ENCODE data around the gene BANF1.
A peak's percentile ranks its signal among the peaks of the same experiment; 100 is the strongest.

The BANF1 gene

DNA sequence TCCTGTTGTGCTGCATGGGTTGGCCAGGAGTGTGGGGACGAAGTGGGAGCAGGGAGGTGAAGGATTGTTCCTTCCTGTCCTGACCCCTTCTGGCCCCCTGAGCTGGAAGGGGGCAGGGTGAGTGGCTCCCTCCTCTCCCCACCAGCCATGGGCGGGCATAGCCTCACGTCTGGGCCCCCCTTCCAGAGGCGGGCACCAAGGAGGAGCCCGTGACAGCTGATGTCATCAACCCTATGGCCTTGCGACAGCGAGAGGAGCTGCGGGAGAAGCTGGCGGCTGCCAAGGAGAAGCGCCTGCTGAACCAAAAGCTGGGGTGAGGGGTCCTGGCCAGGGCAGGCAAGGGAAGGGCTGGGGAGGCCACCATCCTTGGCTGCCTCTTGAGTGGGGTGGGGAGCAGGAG is 37.4 kb upstream of the BANF1 start:
- peaks cover 50 to 58% of the 10 kb centered on the region in 2 experiments for H3K36me3 ChIP-seq (ENCODE audit: control insufficient read depth in 1 of 2, insufficient read depth in 2 of 2, low read length in 2 of 2)
- no peak overlapping the region for H2AK5ac ChIP-seq (ENCODE audit: low read length)
- no peak overlapping the region for H3K27ac ChIP-seq (ENCODE audit: low read depth, low read length)
- H3K9ac ChIP-seq (ENCODE audit: low read length), result no peak overlapping the region
- no peak overlapping the region for H3K23ac ChIP-seq (ENCODE audit: low read length)
- H3K4me2 ChIP-seq (ENCODE audit: low read length), result no peak overlapping the region
- H3K18ac ChIP-seq (ENCODE audit: low read length), result no peak overlapping the region
- H4K12ac ChIP-seq (ENCODE audit: low read depth, low read length), result no peak overlapping the region
- no peak overlapping the region for H4K91ac ChIP-seq (ENCODE audit: low read depth, low read length)
- H2BK12ac ChIP-seq (ENCODE audit: low read length), result no peak overlapping the region
- no peaks in the 10 kb centered on the region for H3K27me3 ChIP-seq (ENCODE audit: insufficient read depth, low read length)
- H3K14ac ChIP-seq (ENCODE audit: low read length), result no peak overlapping the region
- H3K9me3 ChIP-seq (ENCODE audit: insufficient read depth, low read depth, low read length), result no peaks in the 10 kb centered on the region
- DNase-seq, result no peak
- no peak overlapping the region for H3K4me3 ChIP-seq (ENCODE audit: low read depth, low read length)
- H2BK120ac ChIP-seq (ENCODE audit: insufficient read depth, low read length, poor library complexity), result no peak overlapping the region
- H3K4ac ChIP-seq (ENCODE audit: low read depth, low read length), result no peak overlapping the region
- H2AFZ ChIP-seq (ENCODE audit: insufficient read depth, low read length, poor library complexity), result no peak overlapping the region
- H2BK5ac ChIP-seq (ENCODE audit: low read depth, low read length, poor library complexity), result no peak overlapping the region
- peaks cover 8% of the 10 kb centered on the region for H3K79me1 ChIP-seq (ENCODE audit: low read length)
- H3K4me1 ChIP-seq (ENCODE audit: control insufficient read depth in 1 of 2, insufficient read depth in 2 of 2, low read length in 2 of 2), result peaks cover 4 to 9% of the 10 kb centered on the region in 2 experiments
- H4K8ac ChIP-seq (ENCODE audit: low read depth, low read length), result no peak overlapping the region
- no CpG with 5 or more reads among the region's 10 CpGs for WGBS (ENCODE audit: extremely low coverage, insufficient coverage, insufficient read length)
- peaks cover 9% of the 10 kb centered on the region for H3K79me2 ChIP-seq (ENCODE audit: control insufficient read depth, insufficient read depth, low read length, poor library complexity)

DNA sequence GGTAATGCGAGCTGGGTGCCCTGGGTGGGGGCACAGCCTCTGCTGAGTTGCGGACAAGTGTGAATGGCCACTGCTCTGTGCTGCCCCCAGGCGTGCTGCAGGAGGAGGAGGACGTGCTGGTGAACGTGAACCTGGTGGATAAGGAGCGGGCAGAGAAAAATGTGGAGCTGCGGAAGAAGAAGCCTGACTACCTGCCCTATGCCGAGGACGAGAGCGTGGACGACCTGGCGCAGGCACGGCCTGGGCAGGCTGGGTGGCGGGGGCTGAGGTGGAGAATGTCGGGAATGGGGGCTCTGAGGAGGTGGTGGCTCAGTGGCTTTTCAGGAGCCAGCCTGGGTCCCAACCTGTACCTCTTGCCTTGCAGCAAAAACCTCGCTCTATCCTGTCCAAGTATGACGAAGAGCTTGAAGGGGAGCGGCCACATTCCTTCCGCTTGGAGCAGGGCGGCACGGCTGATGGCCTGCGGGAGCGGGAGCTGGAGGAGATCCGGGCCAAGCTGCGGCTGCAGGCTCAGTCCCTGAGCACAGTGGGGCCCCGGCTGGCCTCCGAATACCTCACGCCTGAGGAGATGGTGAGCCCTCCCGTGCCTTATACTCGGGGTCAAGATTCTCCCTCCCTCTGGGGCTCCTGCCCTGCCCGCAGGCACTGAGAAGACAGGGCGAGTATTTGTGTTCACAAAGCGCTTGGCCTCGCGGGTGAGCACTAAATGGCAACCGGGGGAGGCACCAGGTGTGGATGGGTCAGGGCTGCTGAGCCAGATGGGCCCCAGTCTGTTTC is 36.1 kb upstream of the BANF1 start:
- Histone ChIP-seq H3K79me2 (ENCODE audit: control insufficient read depth, insufficient read depth, low read length, poor library complexity) (peaks cover 8% of the 10 kb centered on the region), H2BK12ac (ENCODE audit: low read length) (no peak overlapping the region), H3K9me3 (ENCODE audit: insufficient read depth, low read depth, low read length) (no peaks in the 10 kb centered on the region), H4K8ac (ENCODE audit: low read depth, low read length) (no peak overlapping the region), H3K4me3 (ENCODE audit: low read depth, low read length) (no peak overlapping the region), H3K4me2 (ENCODE audit: low read length) (no peak overlapping the region), H2AK5ac (ENCODE audit: low read length) (no peak overlapping the region), H3K27me3 (ENCODE audit: insufficient read depth, low read length) (no peaks in the 10 kb centered on the region), H3K9ac (ENCODE audit: low read length) (no peak overlapping the region), H2BK5ac (ENCODE audit: low read depth, low read length, poor library complexity) (no peak overlapping the region), H3K36me3 (ENCODE audit: control insufficient read depth in 1 of 2, insufficient read depth in 2 of 2, low read length in 2 of 2) (peaks cover 56 to 64% of the 10 kb centered on the region in 2 experiments), H2BK120ac (ENCODE audit: insufficient read depth, low read length, poor library complexity) (no peak overlapping the region), H4K12ac (ENCODE audit: low read depth, low read length) (no peak overlapping the region), H3K18ac (ENCODE audit: low read length) (no peak overlapping the region), H4K91ac (ENCODE audit: low read depth, low read length) (no peak overlapping the region), H3K79me1 (ENCODE audit: low read length) (peaks cover 5% of the 10 kb centered on the region), H3K4ac (ENCODE audit: low read depth, low read length) (no peak overlapping the region), H3K27ac (ENCODE audit: low read depth, low read length) (no peak overlapping the region), H3K14ac (ENCODE audit: low read length) (no peak overlapping the region), H3K23ac (ENCODE audit: low read length) (no peak overlapping the region), H3K4me1 (ENCODE audit: control insufficient read depth in 1 of 2, insufficient read depth in 2 of 2, low read length in 2 of 2) (peaks cover 4 to 8% of the 10 kb centered on the region in 2 experiments), H2AFZ (ENCODE audit: insufficient read depth, low read length, poor library complexity) (no peak overlapping the region)
- no CpG with 5 or more reads among the region's 36 CpGs for WGBS (ENCODE audit: extremely low coverage, insufficient coverage, insufficient read length)
- peak in 1 of 2 donors; percentile 44 for DNase-seq

DNA sequence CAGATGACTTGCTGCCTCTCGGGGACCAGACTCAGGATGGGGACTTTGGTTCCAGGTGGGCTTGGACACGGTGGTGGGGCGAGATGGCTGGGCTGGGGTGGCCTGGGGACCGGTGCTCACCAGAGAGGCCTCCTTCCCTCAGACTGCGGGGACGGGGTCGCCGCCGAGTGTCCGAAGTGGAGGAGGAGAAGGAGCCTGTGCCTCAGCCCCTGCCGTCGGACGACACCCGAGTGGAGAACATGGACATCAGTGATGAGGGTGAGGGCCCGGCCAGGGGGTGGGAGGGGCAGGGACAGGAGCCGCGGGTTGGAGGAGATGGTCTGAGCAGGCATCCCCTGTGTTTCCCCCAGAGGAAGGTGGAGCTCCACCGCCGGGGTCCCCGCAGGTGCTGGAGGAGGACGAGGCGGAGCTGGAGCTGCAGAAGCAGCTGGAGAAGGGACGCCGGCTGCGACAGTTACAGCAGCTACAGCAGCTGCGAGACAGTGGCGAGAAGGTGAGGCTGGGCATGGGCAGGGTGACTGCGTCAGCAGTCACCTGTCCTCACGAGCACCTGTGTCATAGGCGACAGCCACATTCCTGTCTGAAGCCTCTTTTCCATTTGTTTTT is 34.9 kb upstream of the BANF1 start:
- no peak overlapping the region for H2BK120ac ChIP-seq (ENCODE audit: insufficient read depth, low read length, poor library complexity)
- peaks cover 3 to 5% of the 10 kb centered on the region in 2 experiments for H3K4me1 ChIP-seq (ENCODE audit: control insufficient read depth in 1 of 2, insufficient read depth in 2 of 2, low read length in 2 of 2)
- H4K8ac ChIP-seq (ENCODE audit: low read depth, low read length), result no peak overlapping the region
- H3K27me3 ChIP-seq (ENCODE audit: insufficient read depth, low read length), result no peaks in the 10 kb centered on the region
- no peak overlapping the region for H2BK5ac ChIP-seq (ENCODE audit: low read depth, low read length, poor library complexity)
- H3K23ac ChIP-seq (ENCODE audit: low read length), result no peak overlapping the region
- no peak overlapping the region for H2BK12ac ChIP-seq (ENCODE audit: low read length)
- no peaks in the 10 kb centered on the region for H3K9me3 ChIP-seq (ENCODE audit: insufficient read depth, low read depth, low read length)
- H4K91ac ChIP-seq (ENCODE audit: low read depth, low read length), result no peak overlapping the region
- H3K4me3 ChIP-seq (ENCODE audit: low read depth, low read length), result no peak overlapping the region
- no peak overlapping the region for H3K4me2 ChIP-seq (ENCODE audit: low read length)
- no peak overlapping the region for H2AK5ac ChIP-seq (ENCODE audit: low read length)
- peaks cover 60 to 65% of the 10 kb centered on the region in 2 experiments for H3K36me3 ChIP-seq (ENCODE audit: control insufficient read depth in 1 of 2, insufficient read depth in 2 of 2, low read length in 2 of 2)
- no peak overlapping the region for H2AFZ ChIP-seq (ENCODE audit: insufficient read depth, low read length, poor library complexity)
- no peak overlapping the region for H3K4ac ChIP-seq (ENCODE audit: low read depth, low read length)
- H3K79me2 ChIP-seq (ENCODE audit: control insufficient read depth, insufficient read depth, low read length, poor library complexity), result peaks cover 5% of the 10 kb centered on the region
- H3K14ac ChIP-seq (ENCODE audit: low read length), result no peak overlapping the region
- no peaks in the 10 kb centered on the region for H3K79me1 ChIP-seq (ENCODE audit: low read length)
- no peak for DNase-seq
- no peak overlapping the region for H4K12ac ChIP-seq (ENCODE audit: low read depth, low read length)
- H3K9ac ChIP-seq (ENCODE audit: low read length), result no peak overlapping the region
- no CpG with 5 or more reads among the region's 30 CpGs for WGBS (ENCODE audit: extremely low coverage, insufficient coverage, insufficient read length)
- no peak overlapping the region for H3K18ac ChIP-seq (ENCODE audit: low read length)
- H3K27ac ChIP-seq (ENCODE audit: low read depth, low read length), result no peak overlapping the region

DNA sequence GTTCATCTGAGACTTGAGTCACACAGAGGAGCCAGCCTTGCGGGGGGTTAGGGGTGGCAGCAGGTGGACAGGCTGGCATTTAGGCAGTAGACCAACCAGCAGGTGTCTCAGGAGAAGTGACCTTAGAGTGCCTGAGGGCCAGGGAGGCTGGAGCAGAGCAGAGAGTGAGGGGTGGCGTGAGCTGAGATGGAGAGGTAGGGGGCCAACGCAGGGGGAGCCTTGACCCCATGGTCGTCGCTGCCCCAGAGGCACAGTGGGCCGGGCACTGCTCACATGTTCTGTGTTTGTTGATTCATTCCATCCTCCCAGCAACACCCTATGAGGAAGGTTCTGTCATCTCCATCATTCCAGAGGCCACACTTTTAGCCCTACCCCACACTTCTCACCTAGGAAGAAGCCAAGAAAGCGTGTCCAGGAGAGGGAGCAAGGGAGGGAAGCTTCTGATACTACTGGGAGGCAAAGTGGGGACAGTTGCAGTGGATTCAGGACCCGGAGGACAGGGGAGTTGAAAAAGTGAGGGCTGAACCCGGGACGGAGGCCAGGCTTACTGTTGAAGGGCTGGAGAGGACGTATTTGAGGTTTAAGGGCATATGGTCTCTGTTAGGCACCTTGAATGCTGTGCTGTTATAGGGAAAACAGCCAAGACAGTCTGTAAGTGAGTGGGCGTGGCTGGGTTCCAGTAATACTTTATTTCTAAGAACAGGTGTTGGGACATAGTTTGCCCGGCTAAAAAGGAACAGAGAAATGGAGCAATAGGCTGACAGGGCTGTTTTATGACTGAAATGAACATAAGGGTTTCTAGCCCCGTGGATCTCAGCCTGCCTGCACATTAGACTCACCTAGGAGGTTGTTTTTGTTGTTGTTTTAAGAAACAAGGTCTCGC is 33.5 kb upstream of the BANF1 start:
- Histone ChIP-seq H3K79me2 (ENCODE audit: control insufficient read depth, insufficient read depth, low read length, poor library complexity) (no peaks in the 10 kb centered on the region), H2BK12ac (ENCODE audit: low read length) (no peak overlapping the region), H4K8ac (ENCODE audit: low read depth, low read length) (no peak overlapping the region), H3K9me3 (ENCODE audit: insufficient read depth, low read depth, low read length) (no peaks in the 10 kb centered on the region), H4K12ac (ENCODE audit: low read depth, low read length) (no peak overlapping the region), H3K4me2 (ENCODE audit: low read length) (no peak overlapping the region), H3K27me3 (ENCODE audit: insufficient read depth, low read length) (no peaks in the 10 kb centered on the region), H3K4me1 (ENCODE audit: control insufficient read depth in 1 of 2, insufficient read depth in 2 of 2, low read length in 2 of 2) (no peaks in the 10 kb centered on the region), H2BK120ac (ENCODE audit: insufficient read depth, low read length, poor library complexity) (no peak overlapping the region), H3K4me3 (ENCODE audit: low read depth, low read length) (no peak overlapping the region), H2AFZ (ENCODE audit: insufficient read depth, low read length, poor library complexity) (no peak overlapping the region), H3K4ac (ENCODE audit: low read depth, low read length) (no peak overlapping the region), H3K36me3 (ENCODE audit: control insufficient read depth in 1 of 2, insufficient read depth in 2 of 2, low read length in 2 of 2) (peaks cover 65 to 73% of the 10 kb centered on the region in 2 experiments), H4K91ac (ENCODE audit: low read depth, low read length) (no peak overlapping the region), H3K9ac (ENCODE audit: low read length) (no peak overlapping the region), H2BK5ac (ENCODE audit: low read depth, low read length, poor library complexity) (no peak overlapping the region), H3K79me1 (ENCODE audit: low read length) (no peaks in the 10 kb centered on the region), H3K14ac (ENCODE audit: low read length) (no peak overlapping the region), H2AK5ac (ENCODE audit: low read length) (no peak overlapping the region), H3K27ac (ENCODE audit: low read depth, low read length) (no peak overlapping the region), H3K18ac (ENCODE audit: low read length) (no peak overlapping the region), H3K23ac (ENCODE audit: low read length) (no peak overlapping the region)
- no CpG with 5 or more reads among the region's 15 CpGs for WGBS (ENCODE audit: extremely low coverage, insufficient coverage, insufficient read length)
- peak; percentile 28 to 37 for DNase-seq

All from trophoblast cell (in vitro differentiated cells and primary cell).